HG03175 (cell line): ENCODE data around the gene ZBED6.
"Not testable (repeated sequence)": the region's sequence is repeated elsewhere in the genome, so short reads cannot be mapped to it uniquely, and the experiment has no call there.

Source experiments
- ATAC-seq: cut with Tn5 transposase; IDR thresholded peaks from one replicate; pipeline ENCODE4 v1.9.1; 2021; ENCODE audit warnings: mild to moderate bottlenecking, moderate library complexity; ENCODE audit not compliant: unreplicated experiment

The ZBED6 gene

GRCh38 chr1:203778789-203779188, 16.6 kb upstream of the ZBED6 start:
- ATAC-seq: no peak

- ATAC-seq: no peak
Observed at GRCh38 chr1:203781962-203782361, 13.5 kb upstream of the ZBED6 start.

GRCh38 chr1:203789966-203790365, 5.5 kb upstream of the ZBED6 start:
- no peak for ATAC-seq

- no peak for ATAC-seq
Observed at GRCh38 chr1:203791498-203791897, 3.9 kb upstream of the ZBED6 start.

GRCh38 chr1:203792486-203792885, 2.9 kb upstream of the ZBED6 start:
- no peak for ATAC-seq

- ATAC-seq: not testable (repeated sequence)
Observed at GRCh38 chr1:203793561-203793960, 1.9 kb upstream of the ZBED6 start.

- ATAC-seq: no peak
Observed at GRCh38 chr1:203794764-203795440, 521 bp upstream of the ZBED6 start.

DNA sequence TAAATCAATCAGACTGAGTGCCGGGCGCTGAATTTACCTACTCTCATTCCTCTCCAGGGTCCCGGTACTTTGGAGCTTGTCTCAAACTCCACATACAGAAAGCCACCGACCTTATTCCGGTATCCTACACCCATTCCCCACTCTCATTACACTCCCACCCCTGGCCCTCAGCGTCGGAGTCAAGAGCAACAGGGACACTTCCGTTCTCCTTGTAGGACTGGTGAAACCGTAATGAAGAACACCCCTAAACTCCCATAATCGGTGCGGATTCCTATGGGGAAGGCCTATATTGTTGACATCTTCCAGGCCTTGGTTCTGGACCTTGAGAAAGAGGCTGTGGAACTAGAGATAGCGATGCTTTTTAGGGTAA, 798 bp downstream of the ZBED6 start:
- ATAC-seq: no peak

DNA sequence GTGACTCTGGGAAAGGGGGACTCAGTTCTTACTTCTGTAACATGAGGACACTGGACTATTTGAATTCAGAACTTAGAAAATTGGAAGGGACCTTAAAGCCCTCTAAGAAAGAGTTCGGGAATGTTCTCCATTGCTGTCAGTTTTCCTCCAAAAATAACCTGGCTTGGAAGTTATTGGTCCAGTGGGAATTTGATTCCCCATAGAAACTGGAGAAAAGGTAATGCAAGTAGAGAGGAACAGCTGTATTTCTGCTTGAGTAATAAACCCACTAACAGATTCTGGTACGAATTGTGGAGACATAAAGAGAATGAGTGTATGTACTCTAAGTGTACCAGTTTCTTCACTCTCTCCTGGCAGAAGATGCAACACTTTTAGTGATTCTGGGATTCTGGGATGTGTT, 1.8 kb downstream of the ZBED6 start:
- no peak for ATAC-seq

GRCh38 chr1:203797948-203798655, 2.7 kb downstream of the ZBED6 start:
- ATAC-seq: no peak

GRCh38 chr1:203799157-203799556, 3.7 kb downstream of the ZBED6 start:
- ATAC-seq: no peak

GRCh38 chr1:203799971-203800370, 4.5 kb downstream of the ZBED6 start:
- no peak for ATAC-seq

GRCh38 chr1:203805689-203806088, 10.3 kb downstream of the ZBED6 start:
- no peak for ATAC-seq

- no peak for ATAC-seq
Observed at GRCh38 chr1:203807196-203807595, 11.8 kb downstream of the ZBED6 start.

DNA sequence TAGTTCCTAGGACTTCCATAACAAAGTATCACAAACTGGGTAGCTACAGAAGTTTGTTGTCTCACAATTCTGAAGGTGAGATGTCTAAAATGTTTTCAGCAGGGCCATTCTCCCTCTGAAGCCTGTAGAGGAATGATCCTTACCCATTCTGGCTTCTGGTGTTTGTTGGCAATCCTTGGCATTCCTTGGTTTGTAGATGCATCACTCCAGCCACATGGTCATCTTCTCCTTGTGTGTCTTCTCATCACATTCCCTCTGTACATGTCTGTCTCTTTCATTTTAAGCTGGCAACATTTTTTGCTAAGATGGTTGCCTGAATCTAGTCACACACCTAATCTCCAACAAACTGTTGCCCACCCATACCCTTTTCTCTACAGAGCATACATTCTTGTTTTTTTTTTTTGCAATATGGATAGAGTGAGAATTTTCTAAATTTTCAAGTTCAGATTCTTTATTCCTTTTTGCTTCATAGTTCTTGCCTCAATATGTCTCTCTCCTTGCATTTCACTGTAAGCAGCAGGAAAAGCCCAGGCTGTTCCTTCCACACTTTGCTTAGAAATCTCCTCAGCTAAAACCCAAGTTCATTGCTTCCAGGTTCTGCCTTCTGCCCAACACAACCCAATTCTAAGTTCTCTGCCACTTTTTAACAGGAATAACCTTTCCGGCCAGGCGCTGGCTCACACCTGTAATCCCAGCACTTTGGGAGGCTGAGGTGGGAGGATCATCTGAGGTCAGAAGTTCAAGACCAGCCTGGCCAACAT, 18.3 kb downstream of the ZBED6 start:
- ATAC-seq: no peak

DNA sequence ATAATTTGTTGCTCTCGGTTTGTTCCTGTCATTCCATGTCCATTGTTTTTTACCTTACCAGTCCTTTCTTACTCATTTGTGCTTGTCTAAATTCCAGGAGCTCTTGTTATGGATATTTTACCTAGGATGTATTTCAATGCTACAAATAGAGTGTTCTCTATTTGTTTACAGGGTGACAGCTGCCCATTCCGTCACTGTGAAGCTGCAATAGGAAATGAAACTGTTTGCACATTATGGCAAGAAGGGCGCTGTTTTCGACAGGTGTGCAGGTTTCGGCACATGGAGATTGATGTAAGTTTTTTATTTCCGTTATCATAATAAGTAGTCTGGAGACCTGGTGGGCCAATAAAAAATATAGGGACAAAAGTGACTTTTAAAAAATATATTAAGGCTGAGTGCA, 23.0 kb downstream of the ZBED6 start:
- no peak for ATAC-seq

- ATAC-seq: no peak
Observed at GRCh38 chr1:203823306-203823705, 27.9 kb downstream of the ZBED6 start.

- no peak for ATAC-seq
Observed at GRCh38 chr1:203826175-203826574, 30.8 kb downstream of the ZBED6 start.

DNA sequence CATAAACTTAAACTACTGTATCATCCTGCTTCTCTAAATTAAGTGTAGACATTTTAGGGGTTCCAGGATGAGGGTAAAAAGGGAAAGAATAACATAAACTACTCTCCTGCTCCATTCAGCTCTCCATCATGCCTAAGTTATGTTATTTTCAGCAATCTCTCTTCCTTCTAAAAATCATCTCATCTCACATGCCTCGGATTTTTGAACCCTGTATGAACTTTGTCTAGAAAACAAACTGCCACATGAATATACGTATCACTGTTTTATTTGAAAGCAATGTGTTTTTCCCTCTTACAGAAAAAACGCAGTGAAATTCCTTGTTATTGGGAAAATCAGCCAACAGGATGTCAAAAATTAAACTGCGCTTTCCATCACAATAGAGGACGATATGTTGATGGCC, 32.6 kb downstream of the ZBED6 start:
- ATAC-seq: no peak

DNA sequence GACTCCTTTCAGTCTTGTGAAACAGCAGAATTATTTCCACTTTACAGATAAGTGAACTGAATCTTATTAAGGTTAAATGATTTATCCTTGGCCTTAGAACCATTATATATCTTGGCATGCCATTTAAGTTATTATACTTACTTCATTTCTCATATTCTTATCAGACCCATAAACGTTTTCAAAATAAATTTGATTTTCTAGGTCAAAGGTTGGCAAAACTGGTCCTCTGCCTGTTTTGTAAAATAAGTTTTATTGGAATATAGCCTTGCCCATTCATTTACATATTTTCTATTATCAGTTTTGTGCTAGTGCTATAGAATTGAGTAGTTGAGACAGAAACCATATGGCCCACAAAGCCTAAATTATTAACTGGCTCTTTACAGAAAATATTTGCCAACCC, 33.1 kb downstream of the ZBED6 start:
- no peak for ATAC-seq

DNA sequence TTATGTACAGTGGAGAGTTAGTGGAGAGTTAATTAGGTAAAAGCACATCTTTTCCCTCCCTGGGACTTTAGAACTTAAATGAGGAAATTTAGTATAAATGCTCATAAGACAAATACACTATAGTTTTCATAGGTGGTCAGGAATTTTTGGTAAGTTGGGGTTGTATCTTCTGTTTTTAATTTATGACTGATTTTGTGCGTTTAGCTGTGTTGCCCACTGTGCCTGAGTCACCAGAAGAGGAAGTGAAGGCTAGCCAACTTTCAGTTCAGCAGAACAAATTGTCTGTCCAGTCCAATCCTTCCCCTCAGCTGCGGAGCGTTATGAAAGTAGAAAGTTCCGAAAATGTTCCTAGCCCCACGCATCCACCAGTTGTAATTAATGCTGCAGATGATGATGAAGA, 33.8 kb downstream of the ZBED6 start:
- not testable (repeated sequence) for ATAC-seq

- no peak for ATAC-seq
Observed at GRCh38 chr1:203835476-203835875, 40.1 kb downstream of the ZBED6 start.
